Activated CD4-positive, alpha-beta T cell treated with anti-CD3 and anti-CD28 coated beads, Interleukin-2, amount 50 U/mL, for 48 hours (primary cell): ENCODE data around the gene DNM1.
A peak's percentile ranks its signal among the peaks of the same experiment; 100 is the strongest.

Source experiments
- DNase-seq, 2 experiments: peaks; one replicate each; pipeline ENCODE4 v3.0.0-alpha.2; 2020

DNM1 gene

DNA sequence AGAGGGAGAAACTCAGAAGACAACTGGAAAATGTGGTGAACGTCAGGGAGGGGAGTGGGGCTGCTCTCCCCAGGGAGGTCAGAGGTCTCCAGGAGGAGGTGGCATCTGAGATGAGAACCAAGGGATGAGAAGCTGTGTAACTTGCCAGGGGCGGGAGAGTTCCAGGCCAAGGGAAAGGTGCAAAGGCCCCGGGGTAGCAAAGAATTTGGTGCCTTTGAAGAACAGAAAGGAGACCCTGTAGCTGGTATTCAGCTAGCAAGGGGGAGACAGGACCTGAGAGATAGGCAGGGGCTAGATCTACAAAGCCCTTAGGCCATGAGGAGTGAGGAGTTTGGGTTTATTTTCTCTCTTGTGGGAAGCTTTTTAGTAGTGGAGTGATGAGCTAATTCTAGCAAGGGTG lies 3.3 kb downstream of the DNM1 start:
- DNase-seq: no peak

DNA sequence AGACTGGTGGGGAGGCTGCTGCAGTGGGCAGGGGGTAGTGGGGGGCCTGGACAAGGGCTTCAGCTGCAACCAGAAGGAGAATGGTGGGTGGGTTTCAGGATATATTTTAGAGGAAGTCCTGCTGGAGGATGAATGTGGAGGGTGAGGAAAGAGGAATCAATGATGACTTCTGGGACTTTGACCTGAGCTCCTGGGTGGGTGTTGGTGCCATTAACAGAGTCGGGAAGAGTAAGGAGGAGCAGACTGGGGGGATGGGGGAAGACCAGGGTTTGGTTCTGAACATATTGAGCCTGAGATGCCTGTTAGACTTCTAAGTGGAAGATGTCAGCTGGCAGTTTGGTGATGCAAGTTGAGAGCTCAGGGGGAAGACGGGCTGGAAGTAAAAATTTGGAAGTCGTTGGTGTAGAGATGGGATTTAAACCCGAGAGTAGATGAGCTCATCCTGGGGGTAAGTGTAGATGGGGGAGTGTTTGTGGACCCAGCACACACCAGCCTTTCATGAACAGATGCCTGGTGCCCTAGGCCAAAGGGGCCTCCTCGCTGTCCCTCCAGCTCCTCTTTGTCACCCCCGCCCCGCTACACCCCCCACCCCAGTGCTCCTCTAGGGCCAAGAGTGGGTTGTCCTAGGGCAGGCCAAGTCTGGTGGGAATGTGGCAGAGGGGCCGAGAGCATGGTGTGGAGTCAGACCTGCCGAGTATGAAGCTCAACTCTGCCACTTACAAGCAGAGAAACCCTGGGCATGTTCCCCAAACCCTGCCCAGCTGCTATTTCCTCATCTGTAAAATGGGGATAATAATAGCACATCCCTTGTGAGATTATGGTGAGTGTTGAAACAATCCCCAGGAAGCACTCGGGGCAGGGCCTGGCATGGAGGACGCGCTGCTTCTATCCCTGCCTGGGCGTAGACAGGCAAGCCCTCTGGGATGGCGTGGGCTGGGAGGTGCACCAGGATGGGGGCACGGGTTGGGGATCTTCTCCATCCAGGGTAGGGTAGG lies 4.0 kb downstream of the DNM1 start:
- no peak for DNase-seq

DNA sequence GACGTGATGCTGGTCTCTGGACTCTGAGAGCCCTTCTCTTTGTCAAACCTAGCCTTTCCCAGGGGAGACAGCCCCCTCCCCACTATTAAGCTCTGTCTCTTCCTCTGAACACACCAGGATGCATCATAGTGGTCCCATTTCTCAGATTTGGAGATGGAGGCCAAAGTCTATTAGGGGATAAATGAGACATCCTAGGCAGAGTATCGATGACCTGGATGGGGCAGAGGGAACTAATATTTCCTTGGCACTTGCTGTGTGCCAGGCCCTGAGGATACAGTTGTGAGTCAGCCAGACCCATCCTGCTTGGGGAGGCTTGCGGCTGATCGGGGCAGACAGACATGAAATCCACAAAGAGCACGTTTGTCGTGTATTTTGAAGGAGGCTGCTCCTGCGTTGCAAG lies 5.2 kb downstream of the DNM1 start:
- DNase-seq: no peak

DNA sequence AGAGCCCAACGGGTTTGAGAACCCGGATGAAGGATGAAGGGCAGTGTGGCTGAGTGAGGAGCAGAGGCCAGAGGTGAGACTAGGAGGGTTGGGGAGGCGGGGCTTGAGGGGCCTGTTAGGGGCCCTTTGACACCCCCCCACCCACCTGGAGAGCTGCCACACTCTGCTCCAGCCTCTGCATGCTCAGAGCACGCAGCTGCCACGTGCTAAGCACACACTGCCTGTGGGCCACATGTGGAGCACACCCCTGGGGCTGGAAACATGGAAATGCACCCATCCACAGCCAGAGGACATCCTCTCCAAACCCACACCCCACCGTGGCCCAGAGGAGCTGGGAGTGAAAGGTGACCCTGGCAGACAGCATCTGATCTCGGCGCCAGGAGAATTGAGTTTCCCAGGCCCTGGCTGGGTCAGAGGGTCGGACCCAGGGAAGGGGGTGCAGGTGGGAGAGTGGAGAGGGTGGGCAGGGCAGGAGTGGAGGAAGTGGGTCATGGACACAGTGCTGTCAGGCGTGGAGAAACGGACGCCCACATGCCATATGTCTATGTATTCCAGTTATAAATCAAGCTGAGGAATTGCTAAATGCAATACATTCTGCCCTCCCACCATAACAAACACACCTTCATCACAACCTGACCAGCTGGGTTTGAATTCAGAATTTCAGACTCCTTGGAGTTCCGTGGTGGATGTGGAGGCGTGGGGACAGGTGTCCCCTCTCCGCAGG lies 5.9 kb downstream of the DNM1 start:
- no peak for DNase-seq

DNA sequence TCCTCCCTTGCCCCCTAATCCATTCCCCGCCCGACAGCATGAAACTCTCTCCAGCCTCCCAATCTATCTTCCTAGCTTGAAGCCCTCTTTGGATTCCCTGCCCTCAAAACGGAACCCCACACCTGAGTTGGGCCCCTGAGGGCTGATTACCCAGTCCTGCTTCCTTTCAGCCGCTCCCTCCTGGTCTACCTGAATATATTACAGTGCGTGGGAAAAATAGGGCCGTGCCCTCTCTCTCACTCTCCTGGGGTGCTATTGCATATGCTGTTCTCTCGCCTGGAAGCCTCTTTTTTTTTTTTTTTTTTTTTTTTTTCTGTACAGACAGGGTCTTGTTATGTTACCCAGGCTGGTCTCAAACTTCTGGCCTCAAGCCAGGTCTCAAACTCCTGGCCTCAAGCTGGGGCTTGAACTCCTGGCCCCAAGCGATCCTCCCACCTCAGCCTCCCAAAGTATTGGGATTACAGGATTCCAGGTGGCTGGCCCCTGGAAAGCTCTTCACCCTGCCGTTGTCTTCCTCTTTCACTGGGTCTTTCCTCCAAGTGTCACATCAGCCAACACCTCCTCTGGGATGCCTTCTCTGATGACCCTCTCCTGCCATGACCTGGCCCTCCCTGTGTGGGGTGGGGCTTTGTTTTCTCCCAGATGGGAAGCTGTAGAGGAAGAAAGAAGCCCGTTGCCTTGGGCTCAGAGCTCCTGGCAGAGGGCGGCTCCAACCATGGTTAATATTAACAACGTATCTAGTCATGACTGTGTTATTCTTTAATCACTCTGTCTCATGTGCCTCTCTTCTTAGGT lies 8.2 kb downstream of the DNM1 start:
- DNase-seq: no peak

DNA sequence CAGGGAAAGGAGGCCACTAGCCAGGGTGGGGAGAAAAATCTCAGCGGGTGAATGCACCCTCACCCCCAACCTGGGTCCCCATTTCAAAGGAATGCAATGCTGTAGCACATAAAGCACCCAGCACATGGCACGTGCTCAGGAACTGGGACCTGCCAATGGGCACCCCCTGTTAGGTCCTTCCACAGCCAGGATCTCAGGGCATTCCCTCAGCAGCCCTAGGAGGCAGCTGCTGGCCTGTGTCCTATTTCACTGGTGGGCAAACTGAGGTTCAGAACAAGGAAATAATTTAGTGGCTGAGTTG lies 8.8 kb downstream of the DNM1 start:
- no peak for DNase-seq

DNA sequence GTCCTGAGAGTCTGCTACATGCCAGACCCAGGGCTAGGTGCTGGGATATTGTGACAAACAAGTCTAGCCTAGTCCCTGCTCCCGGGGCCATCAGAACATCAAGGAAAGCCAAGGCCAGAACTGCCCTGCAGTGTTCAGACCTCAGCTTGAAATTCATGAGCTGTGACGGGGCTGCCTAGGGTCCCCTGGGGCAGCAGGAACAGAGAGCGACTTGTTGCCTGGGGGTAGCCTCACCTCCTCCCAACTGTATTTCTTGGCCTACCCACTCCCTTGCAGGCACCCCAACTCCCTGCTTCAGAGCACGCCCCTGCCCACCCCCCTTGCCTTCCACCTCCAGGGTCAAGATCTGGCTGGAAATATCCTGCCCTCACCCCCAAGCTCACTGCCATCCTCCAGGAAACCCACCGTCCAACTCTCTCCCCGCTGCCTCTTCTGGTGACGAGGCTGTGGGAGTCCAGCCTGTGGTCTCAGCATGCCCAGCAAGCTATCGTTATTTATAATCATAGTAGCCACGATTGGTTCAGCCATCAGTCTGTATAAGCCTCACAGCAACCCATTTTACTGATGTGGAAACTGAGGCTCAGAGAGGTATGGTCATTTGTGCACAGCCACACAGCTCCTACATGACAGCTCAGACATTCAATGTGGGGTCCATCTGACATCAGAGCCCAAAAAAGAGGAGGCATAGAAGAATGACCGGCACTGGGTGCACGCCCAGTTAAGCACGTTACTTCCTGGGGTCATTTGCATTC lies 10.7 kb downstream of the DNM1 start:
- DNase-seq: no peak

DNA sequence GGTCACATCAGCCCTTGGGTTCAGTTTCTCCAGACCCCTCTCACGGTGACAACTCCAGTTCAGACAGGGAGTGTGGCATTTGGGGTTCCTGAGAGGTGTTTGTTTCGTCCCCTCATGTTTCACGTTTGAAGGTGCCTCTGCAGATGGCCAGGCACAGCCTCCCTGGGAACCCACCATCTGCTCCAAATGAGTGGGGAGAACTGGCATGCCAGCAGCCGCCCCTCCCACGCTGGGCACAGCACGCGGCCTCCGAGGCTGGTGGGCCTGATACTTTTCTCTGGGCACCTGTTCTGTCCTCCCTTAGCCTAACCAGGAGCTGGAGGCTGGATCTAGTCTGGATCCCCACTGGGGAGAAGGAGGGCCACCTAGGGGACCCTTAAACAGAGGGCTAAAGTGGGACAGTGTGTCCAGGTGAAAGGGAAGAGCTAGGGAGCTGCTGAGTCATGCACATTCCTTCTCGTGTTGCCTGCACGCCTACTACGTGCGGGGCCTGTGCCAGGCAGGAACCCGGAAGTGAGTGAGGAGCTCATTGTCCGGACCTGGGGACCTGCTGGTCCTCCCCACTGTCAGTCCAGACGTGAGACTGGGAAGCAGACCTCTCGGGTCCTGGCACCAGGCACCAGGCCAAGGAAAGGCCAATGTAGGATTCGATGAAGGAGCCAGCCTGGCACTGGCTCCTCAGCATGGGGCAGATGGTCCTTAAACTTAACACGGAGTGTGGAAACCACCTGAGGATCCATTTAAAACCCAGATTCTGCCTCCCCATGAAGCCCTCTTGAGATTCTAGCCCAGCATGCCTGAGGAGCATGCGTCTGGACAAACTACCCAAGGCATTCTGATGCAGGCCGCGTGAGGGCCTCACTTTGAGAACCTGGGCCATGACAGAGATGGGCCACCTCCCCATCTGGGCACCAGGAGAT lies 11.7 kb downstream of the DNM1 start:
- DNase-seq: no peak

DNA sequence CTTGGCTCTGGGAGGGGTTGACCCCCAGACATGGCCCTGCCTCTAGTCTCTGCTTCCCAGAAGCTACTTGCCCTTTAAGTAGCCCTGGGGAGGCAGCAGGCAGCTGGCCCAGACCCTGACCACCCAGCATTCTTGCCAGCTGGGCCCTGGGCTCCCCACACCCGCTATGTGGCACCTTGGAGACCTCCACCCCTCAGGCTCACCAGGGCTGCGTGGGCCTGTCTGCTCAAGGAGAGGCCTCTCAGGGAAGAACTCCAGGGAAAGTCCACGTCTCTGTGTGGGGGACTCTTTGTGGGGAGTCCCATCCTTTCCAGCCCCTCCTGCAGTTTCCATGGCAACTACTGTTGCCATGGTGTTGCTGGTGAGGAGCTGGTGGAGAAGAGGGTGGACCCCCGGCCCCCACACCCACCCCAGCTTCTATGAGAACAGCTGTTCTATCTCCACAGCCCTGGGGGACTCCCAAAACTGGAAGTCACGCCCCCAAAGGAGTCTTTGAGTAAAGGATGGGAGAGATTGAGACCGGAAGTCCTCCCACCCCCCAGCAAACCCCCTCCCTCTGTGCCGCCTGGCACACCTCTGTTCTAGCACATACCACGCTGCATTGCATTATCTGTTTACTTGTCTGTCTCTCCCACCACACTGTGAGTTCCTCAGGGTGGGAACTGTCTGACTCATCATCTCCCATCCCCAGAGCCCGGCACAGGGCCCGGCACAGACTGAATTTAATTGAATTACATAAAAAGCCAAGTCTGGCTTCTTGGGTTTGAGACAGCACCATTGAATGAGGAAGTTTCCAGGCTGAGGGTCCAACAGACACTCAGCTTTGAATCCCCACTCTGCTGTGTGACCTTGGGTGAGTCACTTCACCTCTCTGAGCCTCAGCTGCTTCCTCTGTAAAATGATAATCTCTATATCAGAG lies 12.6 kb downstream of the DNM1 start:
- no peak for DNase-seq

DNA sequence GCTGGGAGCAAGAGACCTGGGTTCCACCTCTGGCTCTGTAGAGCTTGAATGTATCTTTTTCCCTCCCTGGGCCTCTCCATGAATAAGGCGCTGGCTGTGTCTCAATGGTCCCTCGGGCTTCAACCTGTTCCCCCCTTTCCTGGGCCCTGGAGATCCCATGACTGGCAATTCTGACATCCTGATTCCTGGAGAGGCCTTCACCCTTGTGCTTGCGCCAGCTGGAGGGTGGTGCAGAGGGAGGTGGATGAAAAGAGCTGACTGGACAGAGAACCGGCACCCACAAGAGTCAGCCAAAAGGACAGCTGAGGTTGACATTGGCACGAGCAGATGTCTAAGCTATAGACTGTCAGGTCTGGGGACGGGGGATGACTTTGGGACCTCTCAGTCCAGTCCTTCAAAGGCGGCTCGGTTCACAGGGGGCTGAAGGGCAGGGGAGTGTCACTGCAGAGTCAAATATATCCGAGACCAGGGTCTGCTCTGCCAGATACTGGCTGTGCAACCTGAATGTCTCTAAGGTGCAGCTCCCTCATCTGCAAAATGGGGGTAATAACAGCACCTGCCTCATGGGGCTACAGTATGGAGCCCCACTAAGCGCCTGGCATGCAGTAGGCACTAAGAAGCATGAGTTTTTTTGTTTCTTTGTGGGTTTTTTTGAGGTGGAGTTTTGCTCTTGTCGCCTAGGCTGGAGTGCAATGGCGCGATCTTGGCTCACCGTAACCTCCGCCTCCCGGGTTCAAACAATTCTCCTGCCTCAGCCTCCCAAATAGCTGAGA lies 13.8 kb downstream of the DNM1 start:
- no peak for DNase-seq

DNA sequence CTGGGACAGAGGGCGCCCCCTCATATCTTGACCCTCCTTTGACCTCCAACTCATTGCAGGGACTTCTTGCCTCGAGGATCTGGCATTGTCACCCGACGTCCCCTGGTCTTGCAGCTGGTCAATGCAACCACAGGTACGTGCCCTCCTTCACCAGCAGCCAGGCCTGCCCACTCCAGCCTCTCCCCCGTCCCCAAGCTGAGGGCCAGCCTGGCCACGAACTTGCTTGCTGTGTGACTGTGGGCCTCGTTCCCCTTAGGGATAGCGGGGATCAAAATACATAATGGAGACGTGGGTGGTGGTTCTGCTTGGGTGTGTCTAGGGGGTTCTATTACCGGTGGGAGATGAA lies 15.0 kb downstream of the DNM1 start:
- DNase-seq: no peak

DNA sequence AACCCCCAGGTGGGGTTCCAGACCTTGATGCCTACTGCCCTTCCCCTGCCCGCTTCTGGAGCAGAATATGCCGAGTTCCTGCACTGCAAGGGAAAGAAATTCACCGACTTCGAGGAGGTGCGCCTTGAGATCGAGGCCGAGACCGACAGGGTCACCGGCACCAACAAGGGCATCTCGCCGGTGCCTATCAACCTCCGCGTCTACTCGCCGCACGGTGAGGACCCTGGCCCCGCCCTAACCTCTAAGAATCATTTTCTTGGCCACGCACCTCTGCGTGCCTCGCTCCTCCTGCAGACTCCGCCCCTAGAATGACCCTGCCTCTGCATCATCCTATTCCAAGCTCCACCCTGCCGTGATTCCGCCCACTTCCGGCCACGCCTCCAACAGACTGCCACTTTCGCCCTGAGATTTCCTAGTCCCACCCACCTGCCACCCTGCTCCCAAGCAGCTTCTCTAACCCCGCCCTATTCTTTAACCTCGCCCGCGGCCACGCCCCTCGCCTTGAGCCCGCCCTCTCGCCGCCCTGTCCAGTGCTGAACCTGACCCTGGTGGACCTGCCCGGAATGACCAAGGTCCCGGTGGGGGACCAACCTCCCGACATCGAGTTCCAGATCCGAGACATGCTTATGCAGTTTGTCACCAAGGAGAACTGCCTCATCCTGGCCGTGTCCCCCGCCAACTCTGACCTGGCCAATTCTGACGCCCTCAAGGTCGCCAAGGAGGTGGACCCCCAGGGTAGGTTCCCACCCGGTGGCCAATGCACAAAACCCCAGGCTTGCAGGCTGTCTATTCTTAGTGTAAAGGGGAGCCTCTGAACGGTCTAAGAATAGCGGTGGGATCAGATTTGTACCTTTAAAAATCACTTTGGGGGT lies 15.6 kb downstream of the DNM1 start:
- peak; percentile 98 for DNase-seq

DNA sequence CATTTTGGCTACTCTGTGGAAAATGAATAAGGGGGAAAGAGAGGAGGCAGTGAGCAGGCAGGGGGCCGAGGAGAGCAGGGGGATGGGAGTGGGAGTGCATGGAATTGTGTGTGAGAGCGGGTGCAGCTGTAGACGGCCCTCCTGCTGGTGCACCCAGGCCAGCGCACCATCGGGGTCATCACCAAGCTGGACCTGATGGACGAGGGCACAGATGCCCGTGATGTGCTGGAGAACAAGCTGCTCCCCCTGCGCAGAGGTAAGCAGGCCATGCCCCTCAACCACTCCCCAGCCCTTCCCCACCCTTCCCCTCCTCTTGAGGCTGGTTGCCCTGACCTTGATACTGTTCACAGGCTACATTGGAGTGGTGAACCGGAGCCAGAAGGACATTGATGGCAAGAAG lies 16.7 kb downstream of the DNM1 start:
- no peak for DNase-seq

DNA sequence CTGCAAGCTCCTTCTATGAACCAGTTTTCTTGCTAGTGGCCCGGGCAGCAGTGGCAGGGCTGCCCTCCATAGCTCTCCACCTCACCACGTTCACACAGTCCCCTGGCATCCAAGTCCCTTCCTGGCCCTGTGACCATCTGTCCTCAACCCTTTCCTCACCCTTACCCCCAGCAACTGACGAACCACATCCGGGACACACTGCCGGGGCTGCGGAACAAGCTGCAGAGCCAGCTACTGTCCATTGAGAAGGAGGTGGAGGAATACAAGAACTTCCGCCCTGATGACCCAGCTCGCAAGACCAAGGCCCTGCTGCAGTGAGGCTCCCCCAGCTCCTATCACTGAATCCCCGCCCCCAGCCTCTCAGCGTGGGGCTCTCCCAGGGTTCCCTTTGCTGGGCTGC lies 18.8 kb downstream of the DNM1 start:
- no peak for DNase-seq

DNA sequence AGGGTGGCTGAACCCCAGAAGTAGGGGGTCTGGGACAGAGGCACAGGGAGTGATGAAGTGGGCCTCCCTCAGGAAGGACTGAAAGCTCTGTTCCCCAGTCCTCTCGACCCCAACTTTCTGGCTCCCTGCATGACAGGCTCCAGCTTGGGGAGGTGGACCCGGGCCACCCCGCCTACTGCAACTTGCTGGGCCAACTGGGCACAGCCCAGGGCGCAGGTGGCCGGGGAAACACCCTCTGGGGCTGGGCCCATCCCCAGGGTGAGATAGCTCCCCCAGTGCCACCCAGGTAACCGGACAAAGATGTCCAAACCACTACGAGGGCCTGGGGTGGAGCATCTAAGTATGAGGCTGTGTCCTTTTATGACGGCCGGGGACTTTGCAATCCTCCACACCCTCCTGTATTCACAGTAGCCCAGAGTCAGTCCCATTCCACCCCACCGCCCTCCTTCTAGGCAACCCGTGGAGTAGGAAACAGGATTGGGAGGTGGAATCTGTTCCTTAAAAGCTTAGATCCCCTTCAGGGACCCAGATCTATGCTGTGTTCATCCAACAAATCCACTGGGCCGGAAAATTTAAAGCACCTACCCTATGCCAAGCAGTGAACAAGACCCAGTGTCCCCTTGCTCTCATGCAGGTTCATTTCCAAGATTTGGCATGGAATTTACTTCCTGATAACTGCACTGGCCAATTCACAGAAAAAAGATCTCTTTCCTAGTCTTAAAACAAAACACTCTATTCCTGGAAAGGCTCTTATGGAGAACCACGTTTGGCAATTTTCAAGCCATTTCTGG lies 19.9 kb downstream of the DNM1 start:
- no peak for DNase-seq

DNA sequence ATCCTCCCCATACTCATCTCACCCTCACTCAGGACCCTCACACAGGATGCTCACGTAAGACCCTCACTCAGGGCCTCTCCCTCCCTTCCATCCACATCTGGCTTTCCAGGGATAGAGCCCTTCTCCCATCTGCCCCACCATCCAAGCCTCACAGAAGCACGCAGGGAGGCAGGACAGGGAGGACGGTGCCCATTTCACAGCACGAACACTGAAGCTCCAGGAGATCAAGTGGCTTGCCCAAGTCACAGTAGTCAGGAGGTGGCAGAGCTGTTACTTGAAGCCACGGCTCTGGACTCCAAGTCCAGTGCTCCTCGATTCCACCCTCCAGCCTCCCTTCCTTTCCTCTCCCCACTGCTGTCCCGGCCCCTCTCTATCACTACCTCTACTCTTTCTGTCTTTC lies 21.7 kb downstream of the DNM1 start:
- DNase-seq: no peak

DNA sequence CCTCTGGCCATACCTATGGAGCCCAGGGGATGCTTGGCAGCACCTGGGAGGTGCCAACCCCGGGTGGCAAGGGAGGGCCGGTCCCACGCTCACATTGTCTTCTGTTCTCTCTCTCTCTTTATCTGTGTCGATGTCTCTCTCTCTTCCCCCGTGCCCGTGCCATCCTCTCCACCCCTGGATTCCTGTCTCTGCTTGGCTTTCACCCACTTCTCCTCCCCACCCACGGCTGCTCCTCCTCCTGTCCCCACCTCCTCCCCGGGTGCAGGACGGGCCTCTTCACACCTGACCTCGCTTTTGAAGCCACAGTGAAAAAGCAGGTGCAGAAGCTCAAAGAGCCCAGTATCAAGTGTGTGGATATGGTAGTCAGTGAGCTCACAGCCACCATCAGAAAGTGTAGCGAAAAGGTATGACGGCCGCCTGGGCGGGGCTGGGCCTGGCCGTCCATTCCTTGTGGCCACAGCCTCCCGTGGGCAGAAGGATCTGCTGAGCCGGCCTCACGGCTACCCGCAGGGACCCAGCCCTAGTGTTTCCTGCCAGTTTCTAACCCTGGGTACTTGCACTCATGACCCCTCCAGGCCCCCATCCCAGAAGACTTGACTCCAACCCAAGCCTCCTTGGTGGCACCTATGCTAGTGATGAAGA lies 22.7 kb downstream of the DNM1 start:
- no peak for DNase-seq
